Measurements from ENCODE around the gene ZNF831.
A peak's percentile ranks its signal among the peaks of the same experiment; 100 is the strongest.

ZNF831 gene

DNA sequence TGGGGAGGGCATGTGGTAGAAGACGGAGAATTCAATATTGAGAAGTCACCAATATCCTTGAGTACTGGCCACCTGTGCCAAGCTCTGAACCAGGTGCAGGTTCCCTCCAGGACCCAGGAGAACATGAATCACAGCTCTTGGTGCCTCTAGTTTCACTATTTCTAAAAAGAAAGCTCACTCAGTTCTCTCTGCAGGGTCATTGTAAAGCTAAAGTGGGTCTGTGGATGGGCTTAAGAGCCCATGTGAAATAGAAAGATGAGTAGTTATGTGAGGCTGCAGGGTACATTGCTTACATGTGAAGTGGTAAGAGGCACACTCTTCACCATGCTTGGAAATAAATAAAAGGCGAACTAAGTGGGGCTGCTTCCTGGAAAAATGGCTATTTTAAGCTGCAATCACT lies 43.6 kb downstream of the ZNF831 start:
- Histone ChIP-seq H3K4me1 (ENCODE audit: low read length) (no peaks in the 10 kb centered on the region), H3K4me3 (ENCODE audit: low read length) (no peak overlapping the region), H3K36me3 (replicated peaks; ENCODE audit: insufficient read depth, low read length) (no peaks in the 10 kb centered on the region), H3K27ac (ENCODE audit: low read length) (no peak overlapping the region), H2AFZ (ENCODE audit: low read length) (no peak overlapping the region), H3F3A (ENCODE audit: insufficient read depth, low read length) (no peaks in the 10 kb centered on the region), H3K79me2 (ENCODE audit: low read length) (no peaks in the 10 kb centered on the region), H3K9me3 (replicated peaks; ENCODE audit: insufficient read depth, low read length) (no peaks in the 10 kb centered on the region), H3K27me3 (replicated peaks; ENCODE audit: insufficient read depth, low read length) (peaks cover 84% of the 10 kb centered on the region), H3K9ac (ENCODE audit: low read length) (no peak overlapping the region), H3K4me2 (ENCODE audit: low read depth, low read length) (no peak overlapping the region), H4K20me1 (ENCODE audit: insufficient read depth, low read length) (no peaks in the 10 kb centered on the region), H3K9me2 (replicated peaks; ENCODE audit: insufficient read depth, low read length) (no peaks in the 10 kb centered on the region)
- no peak for DNase-seq
- no peak for TF ChIP-seq EZH2phosphoT487 (IDR thresholded peaks at IDR 0.05; ENCODE audit: low read length)
- no peak for TF ChIP-seq EZH2 (optimal IDR thresholded peaks at IDR 0.05; ENCODE audit: low read depth, low read length)

DNA sequence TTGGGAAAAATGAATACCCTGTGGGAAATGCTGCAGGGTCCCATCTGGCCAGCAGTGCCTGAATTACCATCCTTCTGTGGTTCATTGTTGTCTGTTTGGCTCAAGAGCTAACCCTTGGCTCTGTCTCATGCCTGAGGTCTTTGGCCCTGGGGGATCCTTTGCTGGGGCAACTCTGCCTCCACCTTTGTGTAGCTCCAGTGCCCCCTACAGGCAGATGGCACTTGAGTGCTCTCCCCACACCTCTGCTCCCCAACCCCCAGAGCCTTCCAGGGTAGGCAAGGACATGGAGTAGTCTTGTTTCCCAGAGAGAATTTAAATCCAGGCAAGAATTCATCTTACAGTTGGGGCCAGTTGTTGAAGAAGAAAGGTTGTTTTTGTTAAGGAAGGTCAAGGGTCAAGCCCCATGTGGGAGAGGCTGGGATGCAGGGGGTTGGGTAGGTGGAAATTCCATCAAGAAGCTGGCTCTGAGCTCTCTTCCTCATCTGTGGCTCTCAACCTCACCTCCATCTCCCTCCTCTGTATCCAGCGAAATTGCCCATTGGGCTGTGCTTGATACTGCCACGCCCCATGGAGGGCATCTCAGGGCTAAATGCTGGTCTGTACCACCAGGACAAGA lies 44.2 kb downstream of the ZNF831 start:
- H3K9me2 ChIP-seq (replicated peaks; ENCODE audit: insufficient read depth, low read length), result no peaks in the 10 kb centered on the region
- no peaks in the 10 kb centered on the region for H4K20me1 ChIP-seq (ENCODE audit: insufficient read depth, low read length)
- H3K27me3 ChIP-seq (replicated peaks; ENCODE audit: insufficient read depth, low read length), result peaks cover 84% of the 10 kb centered on the region
- H3K9me3 ChIP-seq (replicated peaks; ENCODE audit: insufficient read depth, low read length), result no peaks in the 10 kb centered on the region
- H3K27ac ChIP-seq (ENCODE audit: low read length), result no peak overlapping the region
- H3K4me3 ChIP-seq (ENCODE audit: low read length), result no peak overlapping the region
- no peaks in the 10 kb centered on the region for H3F3A ChIP-seq (ENCODE audit: insufficient read depth, low read length)
- no peak overlapping the region for H3K9ac ChIP-seq (ENCODE audit: low read length)
- TF ChIP-seq, protein P1, sequence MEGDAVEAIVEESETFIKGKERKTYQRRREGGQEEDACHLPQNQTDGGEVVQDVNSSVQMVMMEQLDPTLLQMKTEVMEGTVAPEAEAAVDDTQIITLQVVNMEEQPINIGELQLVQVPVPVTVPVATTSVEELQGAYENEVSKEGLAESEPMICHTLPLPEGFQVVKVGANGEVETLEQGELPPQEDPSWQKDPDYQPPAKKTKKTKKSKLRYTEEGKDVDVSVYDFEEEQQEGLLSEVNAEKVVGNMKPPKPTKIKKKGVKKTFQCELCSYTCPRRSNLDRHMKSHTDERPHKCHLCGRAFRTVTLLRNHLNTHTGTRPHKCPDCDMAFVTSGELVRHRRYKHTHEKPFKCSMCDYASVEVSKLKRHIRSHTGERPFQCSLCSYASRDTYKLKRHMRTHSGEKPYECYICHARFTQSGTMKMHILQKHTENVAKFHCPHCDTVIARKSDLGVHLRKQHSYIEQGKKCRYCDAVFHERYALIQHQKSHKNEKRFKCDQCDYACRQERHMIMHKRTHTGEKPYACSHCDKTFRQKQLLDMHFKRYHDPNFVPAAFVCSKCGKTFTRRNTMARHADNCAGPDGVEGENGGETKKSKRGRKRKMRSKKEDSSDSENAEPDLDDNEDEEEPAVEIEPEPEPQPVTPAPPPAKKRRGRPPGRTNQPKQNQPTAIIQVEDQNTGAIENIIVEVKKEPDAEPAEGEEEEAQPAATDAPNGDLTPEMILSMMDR (IDR thresholded peaks at IDR 0.05; ENCODE audit: low read length), result peak; percentile 68
- TF ChIP-seq EZH2phosphoT487 (IDR thresholded peaks at IDR 0.05; ENCODE audit: low read length) (no peak), EZH2 (optimal IDR thresholded peaks at IDR 0.05; ENCODE audit: low read depth, low read length) (no peak)
- DNase-seq, result peak; percentile 59
- no peaks in the 10 kb centered on the region for H3K4me1 ChIP-seq (ENCODE audit: low read length)
- no peaks in the 10 kb centered on the region for H3K79me2 ChIP-seq (ENCODE audit: low read length)
- no peaks in the 10 kb centered on the region for H3K36me3 ChIP-seq (replicated peaks; ENCODE audit: insufficient read depth, low read length)
- no peak overlapping the region for H2AFZ ChIP-seq (ENCODE audit: low read length)
- no peak overlapping the region for H3K4me2 ChIP-seq (ENCODE audit: low read depth, low read length)

DNA sequence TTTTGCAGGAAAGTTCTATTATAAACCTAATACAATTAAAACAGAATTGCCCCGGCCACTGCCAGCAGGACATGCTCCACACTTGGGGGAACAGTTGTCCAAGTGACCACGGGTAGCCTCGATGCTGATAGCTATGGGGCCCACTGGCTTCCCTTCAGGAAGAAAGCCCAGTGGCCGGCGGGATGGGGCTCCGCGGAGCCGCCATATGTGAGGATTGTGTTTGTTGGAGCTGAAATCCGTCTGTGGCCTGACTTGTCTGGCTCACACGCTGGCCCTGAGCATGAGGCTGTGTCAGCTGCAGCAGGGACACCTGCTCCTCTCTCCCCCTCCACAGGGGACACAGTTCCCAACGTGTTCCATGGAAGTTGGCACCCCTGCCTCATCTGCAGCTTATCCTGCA lies 46.6 kb downstream of the ZNF831 start:
- no peak for TF ChIP-seq EZH2 (optimal IDR thresholded peaks at IDR 0.05; ENCODE audit: low read depth, low read length)
- TF ChIP-seq EZH2phosphoT487 (IDR thresholded peaks at IDR 0.05; ENCODE audit: low read length), result no peak
- TF ChIP-seq, protein P1 (IDR thresholded peaks at IDR 0.05; ENCODE audit: low read length), result no peak
- no peaks in the 10 kb centered on the region for H3K36me3 ChIP-seq (replicated peaks; ENCODE audit: insufficient read depth, low read length)
- H3K4me1 ChIP-seq (ENCODE audit: low read length), result no peaks in the 10 kb centered on the region
- no peaks in the 10 kb centered on the region for H3K9me2 ChIP-seq (replicated peaks; ENCODE audit: insufficient read depth, low read length)
- peaks cover 84% of the 10 kb centered on the region for H3K27me3 ChIP-seq (replicated peaks; ENCODE audit: insufficient read depth, low read length)
- H3K4me2 ChIP-seq (ENCODE audit: low read depth, low read length), result no peak overlapping the region
- H3F3A ChIP-seq (ENCODE audit: insufficient read depth, low read length), result no peaks in the 10 kb centered on the region
- no peaks in the 10 kb centered on the region for H4K20me1 ChIP-seq (ENCODE audit: insufficient read depth, low read length)
- H3K4me3 ChIP-seq (ENCODE audit: low read length), result no peak overlapping the region
- no peak overlapping the region for H2AFZ ChIP-seq (ENCODE audit: low read length)
- H3K79me2 ChIP-seq (ENCODE audit: low read length), result no peaks in the 10 kb centered on the region
- H3K27ac ChIP-seq (ENCODE audit: low read length), result no peak overlapping the region
- DNase-seq, result no peak
- no peaks in the 10 kb centered on the region for H3K9me3 ChIP-seq (replicated peaks; ENCODE audit: insufficient read depth, low read length)
- no peak overlapping the region for H3K9ac ChIP-seq (ENCODE audit: low read length)

DNA sequence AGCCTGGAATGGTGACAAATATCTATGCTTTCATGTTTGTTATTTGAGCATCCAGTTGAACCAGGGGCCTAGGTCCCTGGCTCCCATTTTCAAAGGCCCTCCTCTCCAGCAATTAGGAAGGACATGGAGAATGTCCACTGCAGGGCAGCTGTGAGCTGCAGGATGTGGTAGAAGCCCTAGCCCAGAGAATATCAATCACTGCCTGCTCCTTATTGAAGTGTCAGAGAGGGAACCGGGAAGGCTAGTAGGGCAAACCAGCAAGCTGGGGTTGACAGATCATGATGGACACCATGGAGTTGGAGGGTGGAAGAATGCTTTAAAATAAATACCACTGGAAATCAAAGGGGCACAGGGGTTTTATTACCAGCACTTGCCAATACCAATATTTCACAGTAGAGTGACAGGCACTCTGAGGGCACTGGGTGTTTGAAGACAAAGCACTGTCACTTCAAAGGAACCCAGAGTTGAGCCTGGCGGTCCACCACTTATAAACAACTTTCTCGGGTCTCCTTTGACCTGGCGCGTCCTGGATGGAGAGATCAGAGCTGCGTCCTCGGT lies 47.7 kb downstream of the ZNF831 start:
- Histone ChIP-seq H3K36me3 (replicated peaks; ENCODE audit: insufficient read depth, low read length) (no peaks in the 10 kb centered on the region), H3K9me3 (replicated peaks; ENCODE audit: insufficient read depth, low read length) (no peaks in the 10 kb centered on the region), H3K27me3 (replicated peaks; ENCODE audit: insufficient read depth, low read length) (peaks cover 83% of the 10 kb centered on the region), H3K9ac (ENCODE audit: low read length) (no peak overlapping the region), H3K4me2 (ENCODE audit: low read depth, low read length) (no peak overlapping the region), H3K9me2 (replicated peaks; ENCODE audit: insufficient read depth, low read length) (no peaks in the 10 kb centered on the region), H2AFZ (ENCODE audit: low read length) (no peak overlapping the region), H3K4me3 (ENCODE audit: low read length) (no peak overlapping the region), H4K20me1 (ENCODE audit: insufficient read depth, low read length) (no peaks in the 10 kb centered on the region), H3K4me1 (ENCODE audit: low read length) (no peaks in the 10 kb centered on the region), H3K27ac (ENCODE audit: low read length) (no peak overlapping the region), H3K79me2 (ENCODE audit: low read length) (no peaks in the 10 kb centered on the region), H3F3A (ENCODE audit: insufficient read depth, low read length) (no peaks in the 10 kb centered on the region)
- no peak for TF ChIP-seq EZH2phosphoT487 (IDR thresholded peaks at IDR 0.05; ENCODE audit: low read length)
- TF ChIP-seq, protein P1 (IDR thresholded peaks at IDR 0.05; ENCODE audit: low read length), result no peak
- TF ChIP-seq EZH2 (optimal IDR thresholded peaks at IDR 0.05; ENCODE audit: low read depth, low read length), result no peak
- DNase-seq, result no peak
